Activated T-cell treated with anti-CD3 and anti-CD28 coated beads, Interleukin-2, amount 50 U/mL, for 48 hours (primary cell): ENCODE results near the gene GSTM4.
A peak's percentile ranks its signal among the peaks of the same experiment; 100 is the strongest.

Source experiments
- DNase-seq, 2 experiments: peaks; one replicate each; pipeline ENCODE4 v3.0.0-alpha.2; 2020

GSTM4 gene

GRCh38 chr1:109625176-109625575, 30.7 kb upstream of the GSTM4 start:
- DNase-seq: no peak

GRCh38 chr1:109625601-109626560, 30.0 kb upstream of the GSTM4 start:
- no peak for DNase-seq

GRCh38 chr1:109626682-109627408, 29.1 kb upstream of the GSTM4 start:
- DNase-seq: no peak

- DNase-seq: no peak
Measured at GRCh38 chr1:109627692-109628399, 28.1 kb upstream of the GSTM4 start.

- DNase-seq: no peak
Measured at GRCh38 chr1:109628540-109629321, 27.2 kb upstream of the GSTM4 start.

GRCh38 chr1:109629372-109630030, 26.4 kb upstream of the GSTM4 start:
- DNase-seq: no peak

- peak; percentile 55 to 56 for DNase-seq
Measured at GRCh38 chr1:109630081-109630897, 25.6 kb upstream of the GSTM4 start.

GRCh38 chr1:109630898-109631512, 24.9 kb upstream of the GSTM4 start:
- no peak for DNase-seq

- no peak for DNase-seq
Measured at GRCh38 chr1:109631513-109632505, 24.1 kb upstream of the GSTM4 start.

- no peak for DNase-seq
Measured at GRCh38 chr1:109632671-109633346, 23.1 kb upstream of the GSTM4 start.

- peak in 1 of 2 experiments; percentile 23 for DNase-seq
Measured at GRCh38 chr1:109634292-109634691, 21.6 kb upstream of the GSTM4 start.

GRCh38 chr1:109634771-109635750, 20.8 kb upstream of the GSTM4 start:
- DNase-seq: peak in 1 of 2 experiments; percentile 26

GRCh38 chr1:109635862-109636200, 20.1 kb upstream of the GSTM4 start:
- no peak for DNase-seq

- no peak for DNase-seq
Measured at GRCh38 chr1:109636201-109636952, 19.5 kb upstream of the GSTM4 start.

- no peak for DNase-seq
Measured at GRCh38 chr1:109637446-109637845, 18.5 kb upstream of the GSTM4 start.

GRCh38 chr1:109639063-109639840, 16.6 kb upstream of the GSTM4 start:
- DNase-seq: no peak
